GM12873 (cell line): Measurements from ENCODE around the gene NT5C1B.

Experiments used
- TF ChIP-seq, protein P1 (sequence below): IDR thresholded peaks from 2 replicates; pipeline ENCODE4 v1.5.1; 2012; ENCODE audit warnings: low read depth, mild to moderate bottlenecking, moderate library complexity, low read length, control low read depth; ENCODE audit not compliant: insufficient read depth; ENCODE audit errors: missing control alignments

NT5C1B gene

DNA sequence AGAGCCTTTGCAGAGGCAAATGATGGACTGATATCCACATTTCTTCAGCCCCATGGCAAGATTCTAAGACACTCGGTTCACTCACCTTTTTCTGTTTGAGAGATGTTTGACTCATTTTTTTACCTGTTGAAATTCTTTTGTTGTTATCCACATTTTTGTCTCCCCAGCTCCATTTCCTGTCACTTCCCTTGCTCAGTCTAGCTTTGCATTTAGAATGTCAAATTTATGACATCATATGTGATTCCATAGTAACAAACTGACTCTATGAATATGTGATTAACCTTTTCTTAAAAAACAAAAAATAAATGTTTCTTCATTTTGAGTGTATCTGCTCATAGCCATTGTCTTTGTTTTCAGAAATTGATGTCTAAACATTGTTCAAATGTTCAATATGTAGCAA lies at the start of gene NT5C1B:
TSS of gene NT5C1B (minus strand) at position 216 of the 400 bp plus-strand sequence. CDS start at position 115, 101 bp downstream.
- TF ChIP-seq, protein P1, sequence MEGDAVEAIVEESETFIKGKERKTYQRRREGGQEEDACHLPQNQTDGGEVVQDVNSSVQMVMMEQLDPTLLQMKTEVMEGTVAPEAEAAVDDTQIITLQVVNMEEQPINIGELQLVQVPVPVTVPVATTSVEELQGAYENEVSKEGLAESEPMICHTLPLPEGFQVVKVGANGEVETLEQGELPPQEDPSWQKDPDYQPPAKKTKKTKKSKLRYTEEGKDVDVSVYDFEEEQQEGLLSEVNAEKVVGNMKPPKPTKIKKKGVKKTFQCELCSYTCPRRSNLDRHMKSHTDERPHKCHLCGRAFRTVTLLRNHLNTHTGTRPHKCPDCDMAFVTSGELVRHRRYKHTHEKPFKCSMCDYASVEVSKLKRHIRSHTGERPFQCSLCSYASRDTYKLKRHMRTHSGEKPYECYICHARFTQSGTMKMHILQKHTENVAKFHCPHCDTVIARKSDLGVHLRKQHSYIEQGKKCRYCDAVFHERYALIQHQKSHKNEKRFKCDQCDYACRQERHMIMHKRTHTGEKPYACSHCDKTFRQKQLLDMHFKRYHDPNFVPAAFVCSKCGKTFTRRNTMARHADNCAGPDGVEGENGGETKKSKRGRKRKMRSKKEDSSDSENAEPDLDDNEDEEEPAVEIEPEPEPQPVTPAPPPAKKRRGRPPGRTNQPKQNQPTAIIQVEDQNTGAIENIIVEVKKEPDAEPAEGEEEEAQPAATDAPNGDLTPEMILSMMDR = no peak

DNA sequence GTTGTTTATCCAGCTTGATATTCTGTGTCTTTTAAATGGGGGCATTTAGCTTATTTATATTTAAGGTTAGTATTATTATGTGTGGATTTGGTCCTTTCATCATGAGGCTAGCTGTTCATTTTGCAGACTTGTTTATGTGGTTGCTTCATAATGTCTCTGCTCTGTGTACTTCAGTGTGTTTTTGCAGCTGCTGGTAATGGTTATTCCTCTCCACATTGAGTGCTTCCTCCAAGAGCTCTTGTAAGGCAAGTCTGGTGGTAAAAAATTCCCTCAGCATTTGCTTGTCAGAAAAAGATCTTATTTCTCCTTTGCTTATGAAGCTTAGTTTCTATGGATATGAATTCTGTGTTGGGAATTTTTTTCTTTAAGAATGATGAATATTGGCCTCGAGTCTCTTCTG lies 47.8 kb upstream of the NT5C1B start:
- TF ChIP-seq, protein P1 = no peak

DNA sequence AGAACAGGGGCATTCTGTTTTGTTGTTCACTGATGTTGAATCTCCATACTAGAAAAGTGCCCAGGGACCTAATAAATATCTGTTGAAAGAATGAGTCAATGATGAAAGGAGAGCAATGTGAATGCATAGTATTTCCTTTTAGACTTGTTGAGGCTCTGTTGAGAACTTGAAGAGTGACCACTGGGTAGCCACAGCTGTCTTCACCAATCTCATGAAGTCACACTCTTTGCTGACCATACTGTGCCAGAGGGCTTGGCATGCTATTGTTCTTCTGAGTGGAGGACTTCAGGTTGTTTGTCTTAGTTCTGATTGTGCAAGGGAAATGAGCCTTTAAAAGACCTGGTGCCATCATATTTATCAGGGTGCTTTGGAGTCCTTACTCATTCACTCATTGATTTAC lies 41.6 kb upstream of the NT5C1B start:
- TF ChIP-seq, protein P1 = no peak

DNA sequence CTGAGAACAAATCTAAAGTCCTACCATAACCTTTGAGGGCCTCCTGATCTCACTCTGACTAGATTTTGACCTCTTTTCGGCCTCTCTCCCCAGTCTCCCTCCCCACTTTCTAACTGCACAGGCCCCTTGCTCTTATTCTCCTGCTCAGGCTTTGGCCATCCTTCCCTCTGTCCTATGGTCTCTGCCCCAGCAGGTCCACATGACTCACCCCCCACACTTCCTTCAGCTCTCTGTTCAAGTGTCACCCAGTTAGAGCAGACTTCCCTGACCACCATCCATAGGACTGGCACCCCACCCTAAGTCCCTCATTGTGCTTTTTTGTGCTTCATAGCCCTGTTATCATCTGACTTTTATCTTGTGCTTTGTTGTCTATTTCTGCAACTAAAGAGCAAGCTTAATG lies 41.2 kb upstream of the NT5C1B start:
- TF ChIP-seq, protein P1 = no peak

DNA sequence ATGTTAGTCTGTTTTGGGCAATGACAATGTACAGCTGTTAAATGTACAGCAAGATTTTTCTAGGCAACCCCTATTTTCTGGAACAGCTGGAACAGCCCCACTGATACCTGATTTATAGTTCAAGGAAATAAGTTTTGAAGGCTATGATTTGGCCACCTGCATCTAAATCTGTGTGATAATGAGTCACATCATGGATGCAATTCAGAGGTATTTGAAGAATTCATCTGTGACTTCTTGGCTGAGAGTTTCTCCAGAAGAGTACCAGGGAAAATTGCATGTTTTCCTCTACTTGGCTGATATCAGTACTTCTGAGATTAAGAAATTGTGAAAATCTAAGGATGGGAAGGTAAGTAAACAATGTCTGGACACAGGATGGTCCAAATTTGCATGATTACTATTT lies 40.7 kb upstream of the NT5C1B start:
- TF ChIP-seq, protein P1 = no peak

DNA sequence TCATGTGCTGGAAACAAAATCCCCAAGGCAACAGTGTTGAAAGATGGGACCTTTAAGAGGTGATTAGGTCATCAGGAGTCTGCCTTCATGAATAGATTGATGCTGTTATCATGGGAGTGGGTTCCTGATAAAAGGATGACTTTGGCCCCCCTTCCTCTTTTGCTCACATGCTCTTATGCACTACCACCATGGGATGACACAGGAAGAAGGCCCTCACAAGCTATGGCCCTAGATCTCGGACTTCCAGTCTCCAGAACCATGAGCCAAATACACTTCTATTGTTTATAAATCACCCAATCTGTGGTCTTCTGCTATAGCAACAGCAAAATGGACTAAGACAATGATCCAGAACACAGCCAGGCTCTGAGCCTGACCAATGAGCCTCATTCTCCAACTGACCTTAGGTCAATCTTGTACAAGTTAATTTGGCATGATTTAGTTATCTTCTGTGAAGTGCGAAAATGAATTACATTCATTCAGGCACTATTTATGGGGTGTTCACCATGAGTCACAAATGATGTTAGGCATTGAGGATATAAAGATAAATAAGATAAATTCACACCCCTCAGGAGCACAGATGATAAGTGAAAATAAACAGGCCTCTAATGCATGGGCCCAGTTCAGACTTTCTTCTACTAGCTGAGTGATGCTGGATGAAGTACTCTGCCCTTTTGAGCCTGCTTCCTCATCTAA lies 37.7 kb upstream of the NT5C1B start:
- TF ChIP-seq, protein P1 = no peak

DNA sequence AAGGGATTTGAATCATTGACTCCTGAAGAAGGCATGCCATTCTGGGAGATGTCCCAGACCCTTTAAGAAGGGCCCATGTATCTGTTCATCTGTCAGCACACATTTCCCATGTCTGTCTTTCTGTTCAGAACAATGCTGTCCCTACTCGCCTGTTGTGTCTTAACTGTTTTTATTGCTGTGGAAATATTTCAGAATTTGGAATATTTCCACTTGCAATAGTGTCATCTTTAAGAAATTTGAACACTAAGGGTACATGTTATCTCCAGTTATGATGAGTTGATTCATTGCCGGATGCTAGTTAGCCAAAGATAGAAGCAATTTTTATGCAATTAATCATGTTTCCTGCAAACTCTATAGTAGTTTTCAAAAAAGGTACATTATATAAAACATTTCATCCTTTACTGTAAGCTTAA lies 36.9 kb upstream of the NT5C1B start:
- TF ChIP-seq, protein P1 = no peak
